GM12878 (cell line): ENCODE data around the gene WDR91. TPM values are rescaled to one million over a fixed set of nuclear protein-coding genes. Genes with fewer than 3 reads are reported as not detected.
A peak's percentile ranks its signal among the peaks of the same experiment; 100 is the strongest.

ENCODE experiments used
- ATAC-seq: fragments of 200-7000 bp; cut with Tn5 transposase; 3 replicates; pipeline ENCODE4 v1.9.1; 2020; ENCODE audit warnings: mild to moderate bottlenecking, moderate library complexity
- BruUV-seq: library from RNA; stranded (reverse); fragments of 400-500 nt; replicated peaks from 2 replicates; lab custom pipeline; 2021; lab: Mats Ljungman, UMichigan
- CTCF ChIA-PET: fragments of 300-600 bp; sonication (Branson Sonifier 250); formaldehyde crosslinking; extraction: SDS; loops from one replicate; lab custom pipeline; 2021; ENCODE audit warnings: inconsistent platforms; lab: Yijun Ruan, JAX
- POLR2A ChIA-PET: fragments of 350-600 bp; formaldehyde crosslinking; extraction: SDS; loops from one replicate; lab custom pipeline; 2021; ENCODE audit warnings: inconsistent platforms; lab: Charles Lee
- RAD21 ChIA-PET: fragments of 300-600 bp; sonication (Branson Sonifier 250); formaldehyde crosslinking; loops from one replicate; lab custom pipeline; 2023; ENCODE audit warnings: antibody characterized with exemption; ENCODE audit not compliant: unreplicated experiment; lab: Charles Lee
- SMC1A ChIA-PET: fragments of 300-600 bp; sonication (Branson Sonifier 250); formaldehyde crosslinking; loops from one replicate; lab custom pipeline; 2023; ENCODE audit not compliant: unreplicated experiment, uncharacterized antibody; lab: Charles Lee
- DNase-seq: peaks from one replicate; pipeline ENCODE4 v3.0.0-alpha.2; 2011; ENCODE audit warnings: low read depth, low spot score
- FAIRE-seq: peaks from 3 replicates; lab custom pipeline; 2011; peaks lifted over from hg19 to GRCh38; lab: Jason Lieb, UNC
- H2AFZ ChIP-seq: 2 replicates; pipeline ENCODE4 v1.6.0; 2011; ENCODE audit warnings: low read depth, low read length, control low read depth; ENCODE audit not compliant: control insufficient read depth
- H3K27ac ChIP-seq: 2 replicates; pipeline ENCODE4 v1.5.1; 2011; ENCODE audit warnings: control low read depth; ENCODE audit not compliant: control insufficient read depth, insufficient read depth
- H3K27me3 ChIP-seq, 2 experiments: replicated peaks in 1 of 2; 2 replicates each; pipeline versions ENCODE4 v1.6.0 to v1.6.1; 2011; ENCODE audit warnings: low read length in 1 of 2; ENCODE audit not compliant: control insufficient read depth in 2 of 2, insufficient read depth in 2 of 2
- H3K36me3 ChIP-seq, 2 experiments: 2 replicates each; pipeline ENCODE4 v1.5.1; 2011; ENCODE audit warnings: low read length in 1 of 2; ENCODE audit not compliant: control insufficient read depth in 2 of 2, insufficient read depth in 2 of 2
- H3K4me1 ChIP-seq: 2 replicates; pipeline ENCODE4 v1.6.1; 2011; ENCODE audit warnings: mild to moderate bottlenecking, low read length, moderate library complexity, mixed read lengths; ENCODE audit not compliant: control insufficient read depth, insufficient read depth
- H3K4me2 ChIP-seq: 2 replicates; pipeline ENCODE4 v1.6.0; 2011; ENCODE audit warnings: control low read depth; ENCODE audit not compliant: control insufficient read depth, insufficient read depth
- H3K4me3 ChIP-seq: fragments of 200-600 bp; sonication (generic); 2 replicates; pipeline ENCODE4 v1.5.1; 2016
- H3K79me2 ChIP-seq: 2 replicates; pipeline ENCODE4 v1.6.0; 2011; ENCODE audit warnings: low read length; ENCODE audit not compliant: control insufficient read depth, insufficient read depth
- H3K9ac ChIP-seq: 2 replicates; pipeline ENCODE4 v1.8.0; 2011; ENCODE audit warnings: low read length, control low read depth, mixed read lengths; ENCODE audit not compliant: control insufficient read depth, insufficient read depth
- H3K9me3 ChIP-seq: replicated peaks from 3 replicates; pipeline ENCODE4 v1.5.1; 2011; ENCODE audit warnings: mild to moderate bottlenecking, low read length; ENCODE audit not compliant: control insufficient read depth, insufficient read depth
- H4K20me1 ChIP-seq: 2 replicates; pipeline ENCODE4 v1.6.0; 2011; ENCODE audit not compliant: control insufficient read depth, insufficient read depth
- BCL11A ChIP-seq: IDR thresholded peaks from 2 replicates; pipeline ENCODE4 v1.6.1; 2011; ENCODE audit warnings: low read depth, low read length
- FOS ChIP-seq: IDR thresholded peaks from 3 replicates; pipeline ENCODE4 v1.6.1; 2011; ENCODE audit warnings: borderline replicate concordance; ENCODE audit not compliant: insufficient read length; ENCODE audit errors: extremely low read depth
- IKZF2 ChIP-seq, 2 experiments: fragments of 450-650 bp; IDR thresholded peaks; 2 replicates each; pipeline ENCODE4 v1.6.1; 2017; ENCODE audit warnings: mild to moderate bottlenecking in 2 of 2, moderate library complexity in 2 of 2
- MTA2 ChIP-seq: fragments of 450-650 bp; IDR thresholded peaks from 2 replicates; pipeline ENCODE4 v1.6.1; 2016; ENCODE audit warnings: low read depth, mild to moderate bottlenecking, moderate library complexity
- PAX5 ChIP-seq: IDR thresholded peaks from 2 replicates; pipeline ENCODE4 v1.6.1; 2011; ENCODE audit warnings: low read depth, low read length, borderline replicate concordance
- POLR2AphosphoS2 ChIP-seq: IDR thresholded peaks from 2 replicates; pipeline ENCODE4 v1.6.1; 2011; ENCODE audit warnings: low read depth, mild to moderate bottlenecking, low read length, improper control_type of control experiment, moderate library complexity
- POLR2AphosphoS5 ChIP-seq: IDR thresholded peaks from 2 replicates; pipeline ENCODE4 v1.6.1; 2011; ENCODE audit warnings: mild to moderate bottlenecking, low read length, inconsistent platforms
- STAT1 ChIP-seq: fragments of 450-650 bp; conservative IDR thresholded peaks from 2 replicates; pipeline ENCODE4 v1.6.1; 2014; ENCODE audit warnings: antibody characterized with exemption, mild to moderate bottlenecking
- STAT3 ChIP-seq: IDR thresholded peaks from 2 replicates; pipeline ENCODE4 v1.6.1; 2011; ENCODE audit warnings: low read depth, low read length, improper control_type of control experiment
- YY1 ChIP-seq: IDR thresholded peaks from 2 replicates; pipeline ENCODE4 v1.6.1; 2011; ENCODE audit warnings: low read depth, mild to moderate bottlenecking, low read length
- ZBED1 ChIP-seq: IDR thresholded peaks from 2 replicates; pipeline ENCODE4 v1.6.1; 2016; ENCODE audit warnings: borderline replicate concordance
- WGBS: methylation state at CpG from one replicate; pipeline ENCODE4 v1.1.6; 2016; ENCODE audit warnings: low lambda C conversion rate; ENCODE audit not compliant: insufficient replicate concordance, insufficient coverage; ENCODE audit errors: missing lambda C conversion rate; 5-methylcytosine and 5-hydroxymethylcytosine counted together
- in situ Hi-C: fragments of 300-500 bp; cut with MboI; formaldehyde crosslinking; loops from 9 replicates; pipeline ENCODE4 v1.14.3; 2018; ENCODE audit warnings: mixed read lengths
- intact Hi-C: fragments of 100-400 bp; cut with micrococcal nuclease; formaldehyde crosslinking; loops from one replicate; pipeline ENCODE4 v1.14.2; 2022; ENCODE audit not compliant: unreplicated experiment
- polyA plus RNA-seq, 11 experiments: library from polyadenylated mRNA; depleted of rRNA in 4 of 11; unstranded in 6 of 11; stranded (reverse) in 5 of 11; fragments of >200 nt; fragmentation: Nextera tagmentation in 4 of 11; fragmentation: Illumina TruSeq in 1 of 11; extraction: Ambion mirVana in 4 of 11; extraction: Trizol in 1 of 11; gene quantifications; 1 replicate in 1 of 11; 2 replicates in 10 of 11; pipeline versions ENCODE4 v1.2.1 to v1.2.3, GENCODE V29; 2011 to 2016; ENCODE audit warnings: inconsistent platforms in 2 of 11, missing spikeins in 2 of 11, low read depth in 1 of 11
- total RNA-seq, 4 experiments: library from RNA; depleted of rRNA in 3 of 4; stranded (reverse); fragments of >200 nt in 3 of 4; fragmentation: Illumina TruSeq in 1 of 4; extraction: Trizol in 1 of 4; gene quantifications; 2 replicates each; pipeline versions ENCODE4 v1.2.1 to v1.2.3, GENCODE V29; 2013 to 2021
- TF ChIP-seq, protein P1 (sequence below): IDR thresholded peaks from 2 replicates; pipeline ENCODE4 v1.6.1; 2012; ENCODE audit warnings: low read depth, low read length, improper control_type of control experiment
- TF ChIP-seq, protein P2 (sequence below): IDR thresholded peaks from 2 replicates; pipeline ENCODE4 v1.6.1; 2012; ENCODE audit warnings: low read depth, low read length, improper control_type of control experiment

Gene WDR91
- total and polyA plus RNA-seq, 10 of the 15 experiments (the other 5 are each of a cell fraction or from before 2014, with no cell fraction given): 7.6 to 83.3 (median 16.5) TPM

DNA sequence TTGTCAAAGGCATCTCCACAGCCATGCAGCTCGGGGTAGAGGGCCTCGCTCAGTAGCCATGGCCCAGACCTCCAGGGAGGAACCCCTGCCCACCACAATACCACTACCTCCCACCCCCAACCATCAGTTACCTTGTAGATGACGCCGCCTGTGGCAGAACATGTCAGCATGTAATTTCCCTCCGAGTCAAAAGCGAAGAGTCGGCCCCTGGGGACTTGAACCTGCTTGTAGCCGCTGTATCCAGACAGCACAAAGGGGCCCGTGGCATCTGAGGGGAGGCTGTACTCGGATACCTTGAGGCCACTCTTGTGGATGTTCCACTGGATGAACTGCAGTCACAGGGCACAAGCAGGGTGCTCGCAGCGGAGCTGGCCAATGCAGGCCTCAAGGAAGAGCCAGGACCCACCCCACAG is 24.5 kb downstream of the WDR91 start (continued):
- TF ChIP-seq IKZF2 (IDR thresholded peaks at IDR 0.05) (peak; percentile 73 to 89; a peak in 3 of 4 replicates), FOS (no peak), BCL11A (peak; percentile 99)

DNA sequence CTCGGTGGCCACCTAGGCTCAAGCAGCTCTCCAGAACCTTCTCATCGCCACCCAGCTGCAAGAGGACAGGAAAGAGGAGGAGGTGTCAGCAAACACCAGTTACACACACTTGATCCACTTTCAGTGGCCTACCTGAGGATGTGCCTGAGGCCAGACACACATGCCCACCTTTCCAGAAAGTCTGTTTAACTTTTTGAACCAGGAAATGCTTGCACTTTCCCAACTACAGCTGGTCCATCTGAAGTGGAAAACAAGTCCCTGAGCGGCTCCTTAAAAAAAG is 25.1 kb downstream of the WDR91 start:
- CTCF ChIA-PET: interaction anchor here (0.6 to 10.2 kb wide), 9 partner anchors 14 to 554 kb away, joined by 3 to 135 read pairs (median 3); partner anchors contain the start of genes AGBL3, CYREN, TMEM140 and WDR91

More for the DNA sequence above, 25.1 kb downstream of the WDR91 start:
- ChIA-PET SMC1A (interaction anchor here (1.0 to 9.3 kb wide), 14 partner anchors 12 to 198 kb away, joined by 3 to 251 read pairs (median 7); partner anchors contain the start of genes CYREN, TMEM140 and WDR91), POLR2A (interaction anchor here (0.8 to 9.9 kb wide), 9 partner anchors 9 to 193 kb away, joined by 3 to 299 read pairs (median 21); partner anchors contain the start of genes CYREN and WDR91), RAD21 (interaction anchor here (0.9 to 8.4 kb wide), 9 partner anchors 13 to 194 kb away, joined by 3 to 230 read pairs (median 10); partner anchors contain the start of genes CYREN, TMEM140 and WDR91)
- H3K9ac ChIP-seq: no peak overlapping the region
- no peak overlapping the region for H3K4me3 ChIP-seq
- H3K9me3 ChIP-seq: peaks cover 15% of the 10 kb centered on the region
- BruUV-seq: no TSS peak
- DNase-seq (no peak), FAIRE-seq (no peak), ATAC-seq (0 out of 3 replicates have a peak, but pooled peaks have one; percentile 1)
- H3K4me2 ChIP-seq: peak overlapping the region; percentile 67
- H2AFZ ChIP-seq: no peak overlapping the region
- H3K36me3 ChIP-seq: peaks cover 24 to 37% of the 10 kb centered on the region in 2 experiments
- in situ Hi-C loops (no loop called here), intact Hi-C loops (loop anchor here (1.0 to 5.0 kb wide), 2 partner anchors 15 to 86 kb away; no protein-coding TSS in a partner anchor)
- H3K79me2 ChIP-seq: peaks cover 32% of the 10 kb centered on the region
- peaks cover 33% of the 10 kb centered on the region for H3K4me1 ChIP-seq
- H3K27me3 ChIP-seq: no peaks in the 10 kb centered on the region
- 0 out of 2 replicates have a peak, but pooled peaks have one; percentile 16 for TF ChIP-seq PAX5
- no peak; the same call in 1 of the 2 replicates for TF ChIP-seq POLR2AphosphoS2
- TF ChIP-seq POLR2AphosphoS5: no peak
- TF ChIP-seq, protein P1, sequence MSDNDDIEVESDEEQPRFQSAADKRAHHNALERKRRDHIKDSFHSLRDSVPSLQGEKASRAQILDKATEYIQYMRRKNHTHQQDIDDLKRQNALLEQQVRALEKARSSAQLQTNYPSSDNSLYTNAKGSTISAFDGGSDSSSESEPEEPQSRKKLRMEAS: 0 out of 2 replicates have a peak, but pooled peaks have one; percentile 4
- TF ChIP-seq YY1: no peak
- TF ChIP-seq STAT1: no peak
- TF ChIP-seq, protein P2, sequence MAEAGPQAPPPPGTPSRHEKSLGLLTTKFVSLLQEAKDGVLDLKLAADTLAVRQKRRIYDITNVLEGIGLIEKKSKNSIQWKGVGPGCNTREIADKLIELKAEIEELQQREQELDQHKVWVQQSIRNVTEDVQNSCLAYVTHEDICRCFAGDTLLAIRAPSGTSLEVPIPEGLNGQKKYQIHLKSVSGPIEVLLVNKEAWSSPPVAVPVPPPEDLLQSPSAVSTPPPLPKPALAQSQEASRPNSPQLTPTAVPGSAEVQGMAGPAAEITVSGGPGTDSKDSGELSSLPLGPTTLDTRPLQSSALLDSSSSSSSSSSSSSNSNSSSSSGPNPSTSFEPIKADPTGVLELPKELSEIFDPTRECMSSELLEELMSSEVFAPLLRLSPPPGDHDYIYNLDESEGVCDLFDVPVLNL: peak; percentile 40; the same call in 1 of the 2 replicates
- no peak for TF ChIP-seq ZBED1
- TF ChIP-seq STAT3: 0 out of 2 replicates have a peak, but pooled peaks have one; percentile 0
- TF ChIP-seq MTA2: no peak
- WGBS: 62% methylated on average over 3 of the region's 3 CpGs
- H3K27ac ChIP-seq: peak overlapping the region; percentile 58
- H4K20me1 ChIP-seq: no peaks in the 10 kb centered on the region
